ENCODE measurements around the gene RPP25L. TPM values are rescaled to one million over a fixed set of nuclear protein-coding genes. Genes with fewer than 3 reads are reported as not detected.

The RPP25L gene
- polyA plus RNA-seq, 1 of the 3 experiments (the other 2 are of a cell fraction): 47.6 TPM

DNA sequence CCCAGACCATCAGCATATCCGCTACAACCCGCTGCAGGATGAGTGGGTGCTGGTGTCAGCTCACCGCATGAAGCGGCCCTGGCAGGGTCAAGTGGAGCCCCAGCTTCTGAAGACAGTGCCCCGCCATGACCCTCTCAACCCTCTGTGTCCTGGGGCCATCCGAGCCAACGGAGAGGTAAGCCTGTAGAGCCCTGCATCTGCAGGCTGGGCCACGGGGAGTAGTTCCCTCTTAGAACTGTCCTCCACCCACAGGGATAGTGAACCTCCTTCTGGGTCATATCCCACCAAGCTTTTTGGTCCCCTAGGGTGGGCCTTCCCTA is 35.1 kb upstream of the RPP25L start:
- H3K9ac ChIP-seq: peak overlapping the region; percentile 82
- H3K9me3 ChIP-seq: no peaks in the 10 kb centered on the region
- CTCF ChIA-PET: interaction anchor here (0.9 to 14.1 kb wide), 15 partner anchors 8 to 243 kb away, joined by 3 to 152 read pairs (median 5); partner anchors contain the start of genes ARID3C, CCL27 and SIGMAR1
- peaks cover 14% of the 10 kb centered on the region; the same call in 1 of the 2 replicates for H3K79me2 ChIP-seq (ENCODE audit: insufficient read depth)
- peak overlapping the region; percentile 77 to 84 for H3K4me3 ChIP-seq (ENCODE audit: low read depth in 2 of 2, low read length in 1 of 2)
- no CpG with 5 or more reads among the region's 8 CpGs for WGBS (ENCODE audit: low lambda C conversion rate)
- no peaks in the 10 kb centered on the region for H4K20me1 ChIP-seq (ENCODE audit: insufficient read depth)
- POLR2A ChIA-PET: interaction anchor here (0.6 to 1.9 kb wide), 6 partner anchors 9 to 347 kb away, joined by 3 to 22 read pairs (median 3); partner anchors contain the start of gene SIGMAR1
- H2AFZ ChIP-seq (ENCODE audit: low read depth): peak overlapping the region; percentile 96
- H3K27me3 ChIP-seq (ENCODE audit: insufficient read depth): no peaks in the 10 kb centered on the region
- peaks cover 13 to 19% of the 10 kb centered on the region in 2 experiments for H3K36me3 ChIP-seq (replicated peaks in 1 of 2; ENCODE audit: control insufficient read depth in 1 of 2, insufficient read depth in 2 of 2, low read length in 1 of 2)
- H3F3A ChIP-seq (replicated peaks; ENCODE audit: insufficient read depth): peaks cover 9% of the 10 kb centered on the region
- H3K9me2 ChIP-seq: no peaks in the 10 kb centered on the region
- peaks cover 3 to 53% of the 10 kb centered on the region in 2 experiments; a peak in 2 of 4 replicates for H3K4me1 ChIP-seq (ENCODE audit: control insufficient read depth in 1 of 2, insufficient read depth in 2 of 2, low read depth in 1 of 2, low read length in 1 of 2)
- peak overlapping the region; percentile 96 for H3K4me2 ChIP-seq
- DNase-seq: no peak
- TF ChIP-seq ELF1 (IDR thresholded peaks at IDR 0.05) (no peak), FOXM1 (IDR thresholded peaks at IDR 0.05; ENCODE audit: low read depth) (no peak), ZBTB33 (IDR thresholded peaks at IDR 0.05; ENCODE audit: borderline replicate concordance, low read depth) (no peak), FOSL2 (IDR thresholded peaks at IDR 0.05; ENCODE audit: borderline replicate concordance, low read depth) (no peak), RCOR1 (IDR thresholded peaks at IDR 0.05; ENCODE audit: low read length) (no peak), FOXJ3 (CRISPR knock-in tag; IDR thresholded peaks at IDR 0.05) (no peak), JUND (IDR thresholded peaks at IDR 0.05) (no peak), TEAD4 (IDR thresholded peaks at IDR 0.05; ENCODE audit: borderline replicate concordance, insufficient read depth) (no peak), RAD21 (IDR thresholded peaks at IDR 0.05; ENCODE audit: low read length) (no peak), CHD2 (IDR thresholded peaks at IDR 0.05; ENCODE audit: low read length, partially characterized antibody) (no peak), IRF3 (IDR thresholded peaks at IDR 0.05; ENCODE audit: low read depth, low read length) (no peak), RXRA (IDR thresholded peaks at IDR 0.05; ENCODE audit: borderline replicate concordance, low read depth) (no peak), CTCF (IDR thresholded peaks at IDR 0.05) (no peak), PBX3 (IDR thresholded peaks at IDR 0.05) (no peak), SMC3 (IDR thresholded peaks at IDR 0.05; ENCODE audit: low read depth, low read length) (no peak), SIN3A (IDR thresholded peaks at IDR 0.05; ENCODE audit: borderline replicate concordance, low read depth, low read length) (no peak), GABPA (IDR thresholded peaks at IDR 0.05; ENCODE audit: low read depth) (no peak)
- TF ChIP-seq, protein P1, sequence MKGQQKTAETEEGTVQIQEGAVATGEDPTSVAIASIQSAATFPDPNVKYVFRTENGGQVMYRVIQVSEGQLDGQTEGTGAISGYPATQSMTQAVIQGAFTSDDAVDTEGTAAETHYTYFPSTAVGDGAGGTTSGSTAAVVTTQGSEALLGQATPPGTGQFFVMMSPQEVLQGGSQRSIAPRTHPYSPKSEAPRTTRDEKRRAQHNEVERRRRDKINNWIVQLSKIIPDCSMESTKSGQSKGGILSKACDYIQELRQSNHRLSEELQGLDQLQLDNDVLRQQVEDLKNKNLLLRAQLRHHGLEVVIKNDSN (IDR thresholded peaks at IDR 0.05; ENCODE audit: borderline replicate concordance, low read depth): no peak
- peak overlapping the region; percentile 66 to 95 for H3K27ac ChIP-seq (ENCODE audit: low read depth in 2 of 2, low read length in 1 of 2)
